ENCODE data around the gene ALX3.
"Not testable (repeated sequence)": the region's sequence is repeated elsewhere in the genome, so short reads cannot be mapped to it uniquely, and the experiment has no call there.

ALX3 gene

GRCh38 chr1:110088739-110089316 is 18.4 kb upstream of the ALX3 start:
- DNase-seq, result no peak

GRCh38 chr1:110087812-110088738 is 17.6 kb upstream of the ALX3 start:
- no peak for DNase-seq

- DNase-seq, result no peak
Measured at GRCh38 chr1:110086961-110087360, 16.5 kb upstream of the ALX3 start.

- DNase-seq, result no peak
Measured at GRCh38 chr1:110085671-110086070, 15.2 kb upstream of the ALX3 start.

- no peak for DNase-seq
Measured at GRCh38 chr1:110084227-110085078, 14.0 kb upstream of the ALX3 start.

GRCh38 chr1:110083866-110084226 is 13.4 kb upstream of the ALX3 start:
- DNase-seq, result no peak

- no peak for DNase-seq
Measured at GRCh38 chr1:110083061-110083865, 12.8 kb upstream of the ALX3 start.

GRCh38 chr1:110082477-110082876 is 12.0 kb upstream of the ALX3 start:
- DNase-seq, result no peak

GRCh38 chr1:110081061-110081460 is 10.6 kb upstream of the ALX3 start:
- DNase-seq, result no peak

GRCh38 chr1:110079995-110080394 is 9.5 kb upstream of the ALX3 start:
- DNase-seq, result not testable (repeated sequence)

GRCh38 chr1:110076789-110077500 is 6.5 kb upstream of the ALX3 start:
- no peak for DNase-seq

GRCh38 chr1:110074166-110074565 is 3.7 kb upstream of the ALX3 start:
- no peak for DNase-seq

GRCh38 chr1:110070282-110070669 is 196 bp downstream of the ALX3 start:
- DNase-seq, result no peak

GRCh38 chr1:110069404-110070281 is 829 bp downstream of the ALX3 start:
- DNase-seq, result no peak

- no peak for DNase-seq
Measured at GRCh38 chr1:110068646-110069403, 1.6 kb downstream of the ALX3 start.

- DNase-seq, result no peak
Measured at GRCh38 chr1:110067893-110068645, 2.4 kb downstream of the ALX3 start.

GRCh38 chr1:110067479-110067892 is 3.0 kb downstream of the ALX3 start:
- DNase-seq, result no peak

GRCh38 chr1:110065841-110066240 is 4.6 kb downstream of the ALX3 start:
- DNase-seq, result no peak
